Psoas muscle (tissue), 8 donors: ENCODE data around the gene COMMD9. TPM values are rescaled to one million over a fixed set of nuclear protein-coding genes. Genes with fewer than 3 reads are reported as not detected.

Source experiments
- ATAC-seq, 4 donors: fragments of 200-7000 bp; cut with Tn5 transposase; one replicate each; pipeline ENCODE4 v1.9.1; 2020; ENCODE audit warnings: moderate library complexity in 3 of 4, mild to moderate bottlenecking in 2 of 4
- DNase-seq, 2 donors: peaks; one replicate each; pipeline ENCODE4 v3.0.0-alpha.2; 2020
- H3K27ac ChIP-seq: fragments of 200-600 bp; one replicate; pipeline ENCODE4 v1.8.0; 2022
- H3K27me3 ChIP-seq, 3 donors: fragments of 200-600 bp in 1 of 3; one replicate each; pipeline versions ENCODE4 v1.6.1 to v1.8.0; 2013 to 2022; ENCODE audit warnings: low read length in 2 of 3, mild to moderate bottlenecking in 2 of 3, moderate library complexity in 1 of 3; ENCODE audit not compliant: insufficient read depth in 3 of 3
- H3K36me3 ChIP-seq, 2 donors: fragments of 200-600 bp in 1 of 2; one replicate each; pipeline versions ENCODE4 v1.6.1 to v1.8.0; 2013 to 2022; ENCODE audit warnings: low read depth in 1 of 2, mild to moderate bottlenecking in 1 of 2, moderate library complexity in 1 of 2; ENCODE audit not compliant: insufficient read depth in 1 of 2
- H3K4me1 ChIP-seq: fragments of 200-600 bp; one replicate; pipeline ENCODE4 v1.8.0; 2022
- H3K4me3 ChIP-seq: fragments of 200-600 bp; one replicate; pipeline ENCODE4 v1.8.0; 2022; ENCODE audit warnings: mild to moderate bottlenecking
- H3K9me3 ChIP-seq: fragments of 200-600 bp; one replicate; pipeline ENCODE4 v1.8.0; 2022
- WGBS, 3 donors: extraction: QIAGEN DNeasy Blood & Tissue Kit; methylation state at CpG; one replicate each; pipeline versions ENCODE4 v1.1.6 to v1.1.7; 2013; 5-methylcytosine and 5-hydroxymethylcytosine counted together
- intact Hi-C, 2 donors: fragments of 100-400 bp; cut with DNase I; formaldehyde crosslinking; loops; one replicate each; pipeline versions ENCODE4 v1.11.0 to v1.14.2; 2022
- polyA plus RNA-seq, 3 donors: library from polyadenylated mRNA; stranded (reverse); fragments of 200-250 nt; gene quantifications; one replicate each; pipeline ENCODE4 v1.2.3, GENCODE V29; 2013
- total RNA-seq, 4 donors: library from RNA; stranded (reverse); fragmentation: NEBNext Ultra II Directional in 2 of 4; extraction: Animal tissue kit (Norgen Biotek cat#: 25700) in 2 of 4; gene quantifications; one replicate each; pipeline versions ENCODE4 v1.2.1 to v1.2.4, GENCODE V29; 2021 to 2023
- TF ChIP-seq, protein P1 (sequence below): fragments of 200-600 bp; IDR thresholded peaks from one replicate; pipeline ENCODE4 v1.8.0; 2022; ENCODE audit warnings: antibody characterized with exemption
- donor health status: healthy with polysubstance abuse.
- donor health status: DM: no; HTN: no; CAD: no; lungs with moderate emphysema.
- donor health status: Bipolar disorder and iron deficiency.
- donor health status: healthy.
- donor health status: DM: yes; HTN: yes; CAD: no.
- donor health status: DM: no; HTN: no; CAD: no.
- donor health status: DM: no; HTN: no; CAD: no.
- donor health status: DM: yes; HTN: yes; CAD: no.

Gene COMMD9
- total and polyA plus RNA-seq, 7 donors, result 52.1 to 79.6 (median 65.8) TPM

DNA sequence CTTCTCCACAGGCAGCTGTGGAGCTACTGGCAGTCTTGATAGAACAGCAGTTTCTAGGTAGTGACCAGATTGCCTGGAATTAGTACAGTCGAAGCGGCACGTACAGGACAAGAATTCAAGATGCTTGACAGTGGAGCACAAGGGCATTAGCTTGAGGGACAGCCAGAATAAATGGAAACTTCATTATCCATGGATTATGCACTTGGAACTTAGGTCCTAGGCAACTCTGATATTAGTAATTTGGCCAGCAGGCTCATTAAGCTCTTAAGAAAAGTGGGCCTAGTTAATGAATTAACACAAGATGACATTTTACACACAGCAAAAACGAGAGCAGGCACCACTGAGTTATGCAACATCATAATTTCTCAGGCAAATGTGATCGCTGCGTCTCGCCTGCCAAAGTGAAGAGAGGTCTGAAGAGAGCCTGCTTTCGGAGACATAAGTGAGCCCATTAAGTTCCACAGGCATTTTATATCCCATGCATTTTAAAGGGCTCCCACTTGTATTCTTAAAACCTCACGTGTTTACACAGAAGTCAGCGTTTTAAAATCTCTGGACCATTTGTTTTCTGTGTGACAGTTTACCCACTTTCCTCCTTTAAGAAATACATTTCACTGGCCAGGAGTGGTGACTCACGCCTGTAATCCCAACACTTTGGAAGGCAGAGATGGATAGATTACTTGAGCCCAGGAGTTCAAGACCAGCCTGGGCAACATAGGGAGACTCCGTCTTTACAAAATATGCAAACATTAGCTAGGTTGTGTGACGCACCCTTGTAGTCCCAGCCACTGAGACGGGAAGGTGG, 66.2 kb downstream of the COMMD9 start:
- Histone ChIP-seq H3K27ac (no peak overlapping the region), H3K4me3 (no peak overlapping the region), H3K27me3 (no peaks in the 10 kb centered on the region), H3K9me3 (peaks cover 16% of the 10 kb centered on the region), H3K36me3 (peaks cover 0 to 5% of the 10 kb centered on the region in 2 donors), H3K4me1 (no peaks in the 10 kb centered on the region)
- DNase-seq (no peak), ATAC-seq (no peak)
- intact Hi-C loops, result no loop called here
- 68 to 75% (median 71%) methylated on average over 14 of the region's 14 CpGs for WGBS, 3 donors
- TF ChIP-seq, protein P1, sequence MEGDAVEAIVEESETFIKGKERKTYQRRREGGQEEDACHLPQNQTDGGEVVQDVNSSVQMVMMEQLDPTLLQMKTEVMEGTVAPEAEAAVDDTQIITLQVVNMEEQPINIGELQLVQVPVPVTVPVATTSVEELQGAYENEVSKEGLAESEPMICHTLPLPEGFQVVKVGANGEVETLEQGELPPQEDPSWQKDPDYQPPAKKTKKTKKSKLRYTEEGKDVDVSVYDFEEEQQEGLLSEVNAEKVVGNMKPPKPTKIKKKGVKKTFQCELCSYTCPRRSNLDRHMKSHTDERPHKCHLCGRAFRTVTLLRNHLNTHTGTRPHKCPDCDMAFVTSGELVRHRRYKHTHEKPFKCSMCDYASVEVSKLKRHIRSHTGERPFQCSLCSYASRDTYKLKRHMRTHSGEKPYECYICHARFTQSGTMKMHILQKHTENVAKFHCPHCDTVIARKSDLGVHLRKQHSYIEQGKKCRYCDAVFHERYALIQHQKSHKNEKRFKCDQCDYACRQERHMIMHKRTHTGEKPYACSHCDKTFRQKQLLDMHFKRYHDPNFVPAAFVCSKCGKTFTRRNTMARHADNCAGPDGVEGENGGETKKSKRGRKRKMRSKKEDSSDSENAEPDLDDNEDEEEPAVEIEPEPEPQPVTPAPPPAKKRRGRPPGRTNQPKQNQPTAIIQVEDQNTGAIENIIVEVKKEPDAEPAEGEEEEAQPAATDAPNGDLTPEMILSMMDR, result no peak

Other genes with a start within 250 kb of the COMMD9 start
- 1 to 10 TPM in 2 of 4 donors, under 1 TPM in 2; 0.66 to 2.5 (median 1.4) TPM for gene PRR5L, start 6.9 kb upstream of the COMMD9 start, total RNA-seq
- gene PRR5L, start 6.9 kb upstream of the COMMD9 start, polyA plus RNA-seq, result 1 to 10 TPM in 1 of 3 donors, under 1 TPM in 2; 0.39 to 1.4 (median 0.82) TPM
- gene TRAF6, start 220.8 kb upstream of the COMMD9 start, total RNA-seq, result 10 to 100 TPM; 11.1 to 14.9 (median 11.6) TPM
- gene TRAF6, start 220.8 kb upstream of the COMMD9 start, polyA plus RNA-seq, result 1 to 10 TPM; 4.7 to 9.7 (median 6.7) TPM